Astrocyte (in vitro differentiated cells and primary cell): ENCODE data around the gene FMO1.

Source experiments
- EZH2 ChIP-seq: IDR thresholded peaks from 2 replicates; pipeline ENCODE4 v1.6.1; 2012; ENCODE audit warnings: mild to moderate bottlenecking, low read length, inconsistent platforms; ENCODE audit not compliant: insufficient read depth
- TF ChIP-seq, protein P1 (sequence below): IDR thresholded peaks from 2 replicates; pipeline ENCODE4 v1.5.1; 2011; ENCODE audit warnings: low read depth, mild to moderate bottlenecking, inconsistent platforms, low read length, moderate library complexity; ENCODE audit not compliant: insufficient read depth

DNA sequence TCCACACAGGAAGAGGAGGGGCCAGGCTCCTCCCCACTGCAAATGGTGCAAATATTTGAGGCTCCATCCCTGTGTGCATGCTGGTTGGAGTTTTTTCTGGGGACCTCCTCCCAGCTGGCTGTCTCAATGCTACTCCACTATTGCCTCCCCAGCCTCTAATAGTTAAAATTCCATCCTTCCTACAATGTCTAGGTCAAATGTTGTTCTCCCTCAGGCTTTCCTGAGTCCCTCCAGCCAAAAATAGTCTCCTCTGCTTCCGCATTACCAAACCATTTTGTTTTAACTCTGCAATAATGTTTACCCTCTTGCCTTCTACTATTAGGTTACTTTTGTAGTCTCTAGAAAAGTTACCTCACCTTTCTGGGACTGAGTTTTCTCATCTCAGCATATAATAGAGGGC, 29.6 kb upstream of the FMO1 start:
- no peak for TF ChIP-seq EZH2
- TF ChIP-seq, protein P1, sequence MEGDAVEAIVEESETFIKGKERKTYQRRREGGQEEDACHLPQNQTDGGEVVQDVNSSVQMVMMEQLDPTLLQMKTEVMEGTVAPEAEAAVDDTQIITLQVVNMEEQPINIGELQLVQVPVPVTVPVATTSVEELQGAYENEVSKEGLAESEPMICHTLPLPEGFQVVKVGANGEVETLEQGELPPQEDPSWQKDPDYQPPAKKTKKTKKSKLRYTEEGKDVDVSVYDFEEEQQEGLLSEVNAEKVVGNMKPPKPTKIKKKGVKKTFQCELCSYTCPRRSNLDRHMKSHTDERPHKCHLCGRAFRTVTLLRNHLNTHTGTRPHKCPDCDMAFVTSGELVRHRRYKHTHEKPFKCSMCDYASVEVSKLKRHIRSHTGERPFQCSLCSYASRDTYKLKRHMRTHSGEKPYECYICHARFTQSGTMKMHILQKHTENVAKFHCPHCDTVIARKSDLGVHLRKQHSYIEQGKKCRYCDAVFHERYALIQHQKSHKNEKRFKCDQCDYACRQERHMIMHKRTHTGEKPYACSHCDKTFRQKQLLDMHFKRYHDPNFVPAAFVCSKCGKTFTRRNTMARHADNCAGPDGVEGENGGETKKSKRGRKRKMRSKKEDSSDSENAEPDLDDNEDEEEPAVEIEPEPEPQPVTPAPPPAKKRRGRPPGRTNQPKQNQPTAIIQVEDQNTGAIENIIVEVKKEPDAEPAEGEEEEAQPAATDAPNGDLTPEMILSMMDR, result no peak
